Hepatocyte (in vitro differentiated cells): ENCODE data around the gene SMPDL3B. TPM values are rescaled to one million over a fixed set of nuclear protein-coding genes. Genes with fewer than 3 reads are reported as not detected.
"Not testable (repeated sequence)": the region's sequence is repeated elsewhere in the genome, so short reads cannot be mapped to it uniquely, and the experiment has no call there.

ENCODE experiments used
- DNase-seq: peaks from one replicate; pipeline ENCODE4 v3.0.0-alpha.2; 2016; ENCODE audit warnings: low spot score
- H2AFZ ChIP-seq: fragments of 200-600 bp; sonication (generic); 2 replicates; pipeline ENCODE4 v1.6.0; 2016; ENCODE audit warnings: antibody characterized with exemption, mild to moderate bottlenecking
- H3K27ac ChIP-seq: fragments of 200-600 bp; sonication (generic); 2 replicates; pipeline ENCODE4 v1.5.1; 2016; ENCODE audit warnings: mild to moderate bottlenecking
- H3K27me3 ChIP-seq: fragments of 200-600 bp; sonication (generic); 2 replicates; pipeline ENCODE4 v1.6.1; 2016
- H3K36me3 ChIP-seq: fragments of 200-600 bp; sonication (generic); replicated peaks from 2 replicates; pipeline ENCODE4 v1.5.1; 2016; ENCODE audit warnings: low read depth; ENCODE audit not compliant: insufficient read depth
- H3K4me1 ChIP-seq: fragments of 200-600 bp; sonication (generic); 2 replicates; pipeline ENCODE4 v1.5.1; 2016; ENCODE audit warnings: mild to moderate bottlenecking, moderate library complexity; ENCODE audit not compliant: insufficient read depth
- H3K4me2 ChIP-seq: fragments of 200-600 bp; sonication (generic); 2 replicates; pipeline ENCODE4 v1.6.0; 2016
- H3K4me3 ChIP-seq: fragments of 200-600 bp; sonication (generic); 2 replicates; pipeline ENCODE4 v1.5.1; 2016; ENCODE audit warnings: mild to moderate bottlenecking
- H3K79me2 ChIP-seq: fragments of 200-600 bp; sonication (generic); 2 replicates; pipeline ENCODE4 v1.6.0; 2017; ENCODE audit warnings: mild to moderate bottlenecking
- H3K9me2 ChIP-seq: fragments of 200-600 bp; sonication (generic); replicated peaks from 2 replicates; pipeline ENCODE4 v1.6.0; 2017; ENCODE audit warnings: mild to moderate bottlenecking; ENCODE audit not compliant: insufficient read depth
- H3K9me3 ChIP-seq: fragments of 200-600 bp; sonication (generic); 2 replicates; pipeline ENCODE4 v1.5.1; 2016; ENCODE audit warnings: low read depth, mild to moderate bottlenecking
- H4K20me1 ChIP-seq: fragments of 200-600 bp; sonication (generic); 2 replicates; pipeline ENCODE4 v1.6.0; 2016; ENCODE audit warnings: mild to moderate bottlenecking; ENCODE audit not compliant: insufficient read depth, poor library complexity, severe bottlenecking
- CTCF ChIP-seq: fragments of 200-600 bp; sonication (generic); IDR thresholded peaks from 2 replicates; pipeline ENCODE4 v1.5.1; 2016; ENCODE audit warnings: antibody characterized with exemption, mild to moderate bottlenecking; ENCODE audit not compliant: poor library complexity
- EZH2 ChIP-seq: fragments of 200-600 bp; sonication (generic); IDR thresholded peaks from 2 replicates; pipeline ENCODE4 v1.6.1; 2016; ENCODE audit warnings: antibody characterized with exemption, mild to moderate bottlenecking, borderline replicate concordance
- EZH2phosphoT487 ChIP-seq: fragments of 200-600 bp; sonication (generic); IDR thresholded peaks from one replicate; pipeline ENCODE4 v1.6.1; 2018; ENCODE audit warnings: antibody characterized with exemption, mild to moderate bottlenecking, low read depth, moderate library complexity; ENCODE audit not compliant: unreplicated experiment, severe bottlenecking
- WGBS: methylation state at CpG from one replicate; pipeline ENCODE4 v1.1.6; 2016; ENCODE audit warnings: low lambda C conversion rate; ENCODE audit errors: missing lambda C conversion rate; 5-methylcytosine and 5-hydroxymethylcytosine counted together
- polyA plus RNA-seq: library from polyadenylated mRNA; unstranded; fragments of >200 nt; fragmentation: Nextera tagmentation; extraction: Ambion mirVana; gene quantifications from 2 replicates; pipeline ENCODE4 v1.2.1, GENCODE V29; 2016
- total RNA-seq: library from RNA; depleted of rRNA; stranded (reverse); fragments of >200 nt; gene quantifications from 2 replicates; pipeline ENCODE4 v1.2.3, GENCODE V29; 2014

SMPDL3B gene
- total and polyA plus RNA-seq, 2 experiments from 2014 or later, result 16.2 to 17.3 TPM

GRCh38 chr1:27999055-27999454, 64.3 kb downstream of the SMPDL3B start:
- no peak for DNase-seq
- no peak overlapping the region for H3K4me2 ChIP-seq
- no peaks in the 10 kb centered on the region for H3K9me2 ChIP-seq
- TF ChIP-seq EZH2 (no peak), EZH2phosphoT487 (no peak), CTCF (no peak)
- H3K27ac ChIP-seq, result no peak overlapping the region
- no peak overlapping the region for H2AFZ ChIP-seq
- no peaks in the 10 kb centered on the region for H3K27me3 ChIP-seq
- no peaks in the 10 kb centered on the region for H4K20me1 ChIP-seq
- no peaks in the 10 kb centered on the region for H3K79me2 ChIP-seq
- no peaks in the 10 kb centered on the region for H3K4me1 ChIP-seq
- no peaks in the 10 kb centered on the region for H3K9me3 ChIP-seq
- H3K36me3 ChIP-seq, result no peaks in the 10 kb centered on the region
- WGBS, result 88% methylated on average over 1 of the region's 1 CpG
- H3K4me3 ChIP-seq, result no peak overlapping the region

DNA sequence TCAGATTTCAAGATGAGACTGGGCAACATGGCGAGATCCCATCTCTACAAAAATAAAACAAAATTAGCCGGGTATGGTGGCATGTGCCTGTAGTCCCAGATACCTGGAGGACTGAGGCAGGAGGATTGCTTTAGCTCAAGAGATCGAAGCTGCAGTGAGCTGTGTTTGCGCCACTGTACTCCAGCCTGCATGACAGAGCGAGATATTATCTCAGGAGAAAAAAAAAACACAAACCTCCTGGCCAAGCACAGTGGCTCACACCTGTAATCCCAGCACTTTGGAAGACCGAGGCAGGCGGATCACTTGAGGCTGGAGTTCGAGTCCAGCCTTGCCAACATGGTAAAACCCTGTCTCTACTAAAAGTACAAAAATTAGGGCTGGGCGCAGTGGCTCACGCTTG, 67.8 kb downstream of the SMPDL3B start:
- no peak overlapping the region for H3K27ac ChIP-seq
- H4K20me1 ChIP-seq, result peaks cover 2% of the 10 kb centered on the region
- H3K4me2 ChIP-seq, result no peak overlapping the region
- DNase-seq, result no peak
- H3K9me3 ChIP-seq, result no peaks in the 10 kb centered on the region
- TF ChIP-seq EZH2phosphoT487 (no peak), CTCF (no peak), EZH2 (no peak)
- H2AFZ ChIP-seq, result no peak overlapping the region
- H3K9me2 ChIP-seq, result no peaks in the 10 kb centered on the region
- H3K4me1 ChIP-seq, result no peaks in the 10 kb centered on the region
- no peak overlapping the region for H3K4me3 ChIP-seq
- no peaks in the 10 kb centered on the region for H3K36me3 ChIP-seq
- no peaks in the 10 kb centered on the region for H3K27me3 ChIP-seq
- WGBS, result 98% methylated on average over 10 of the region's 10 CpGs
- H3K79me2 ChIP-seq, result no peaks in the 10 kb centered on the region

GRCh38 chr1:28003117-28003516, 68.3 kb downstream of the SMPDL3B start:
- H3K4me3 ChIP-seq, H3K79me2 ChIP-seq, H3K4me2 ChIP-seq, H3K9me3 ChIP-seq, H3K27me3 ChIP-seq, H2AFZ ChIP-seq, DNase-seq, H3K27ac ChIP-seq, H3K36me3 ChIP-seq, H4K20me1 ChIP-seq, H3K4me1 ChIP-seq, H3K9me2 ChIP-seq: not testable (repeated sequence)
- WGBS, result 100% methylated on average over 8 of the region's 8 CpGs

Other genes with a start within 250 kb of the SMPDL3B start
- 9.8 and 12.2 TPM in 2 replicates for gene FAM76A, start 209.0 kb upstream of the SMPDL3B start, total RNA-seq
- gene FAM76A, start 209.0 kb upstream of the SMPDL3B start, polyA plus RNA-seq, result 1.8 and 3.5 TPM in 2 replicates
- gene STX12, start 161.8 kb upstream of the SMPDL3B start, total RNA-seq, result 73.2 and 84.0 TPM in 2 replicates
- 55.0 and 58.9 TPM in 2 replicates for gene STX12, start 161.8 kb upstream of the SMPDL3B start, polyA plus RNA-seq
- gene PPP1R8, start 104.2 kb upstream of the SMPDL3B start, total RNA-seq, result 38.7 and 42.8 TPM in 2 replicates
- 9.3 and 13.0 TPM in 2 replicates for gene PPP1R8, start 104.2 kb upstream of the SMPDL3B start, polyA plus RNA-seq
- 0.24 and 1.2 TPM in 2 replicates for gene THEMIS2, start 62.5 kb upstream of the SMPDL3B start, total RNA-seq
- 1.1 TPM in 1 of 2 replicates, not detected in the other for gene THEMIS2, start 62.5 kb upstream of the SMPDL3B start, polyA plus RNA-seq
- gene RPA2, start 20.4 kb upstream of the SMPDL3B start, total RNA-seq, result 25.2 and 29.5 TPM in 2 replicates
- 28.5 and 39.6 TPM in 2 replicates for gene RPA2, start 20.4 kb upstream of the SMPDL3B start, polyA plus RNA-seq
- 12.5 and 17.9 TPM in 2 replicates for gene XKR8, start 25.0 kb downstream of the SMPDL3B start, total RNA-seq
- gene XKR8, start 25.0 kb downstream of the SMPDL3B start, polyA plus RNA-seq, result 17.4 and 20.2 TPM in 2 replicates
- 13.5 and 19.9 TPM in 2 replicates for gene EYA3, start 153.6 kb downstream of the SMPDL3B start, total RNA-seq
- gene EYA3, start 153.6 kb downstream of the SMPDL3B start, polyA plus RNA-seq, result 4.2 and 6.9 TPM in 2 replicates
- 0.37 and 0.96 TPM in 2 replicates for gene PTAFR, start 241.7 kb downstream of the SMPDL3B start, total RNA-seq
- gene PTAFR, start 241.7 kb downstream of the SMPDL3B start, polyA plus RNA-seq, result 0.29 and 1.4 TPM in 2 replicates